Endothelial cell of umbilical vein (primary cell): ENCODE data around the gene NCR2. TPM values are rescaled to one million over a fixed set of nuclear protein-coding genes. Genes with fewer than 3 reads are reported as not detected.

Experiments used
- BruUV-seq: library from RNA; stranded (reverse); fragments of 400-500 nt; replicated peaks from 2 replicates; lab custom pipeline; 2021; lab: Mats Ljungman, UMichigan
- CTCF ChIA-PET: fragments of 300-600, 350-600 bp; sonication (Branson Sonifier 250); formaldehyde crosslinking; loops from one replicate; lab custom pipeline; 2021; ENCODE audit warnings: antibody characterized with exemption, inconsistent platforms; lab: Charles Lee
- POLR2A ChIA-PET: fragments of 300-600, 350-600 bp; sonication (Branson Sonifier 250); formaldehyde crosslinking; loops from one replicate; lab custom pipeline; 2021; ENCODE audit warnings: antibody characterized with exemption, inconsistent platforms; lab: Charles Lee
- DNase-seq: peaks from one replicate; pipeline ENCODE4 v3.0.0-alpha.2; 2011; ENCODE audit warnings: low read depth, low spot score
- FAIRE-seq: peaks from 2 replicates; lab custom pipeline; 2011; peaks lifted over from hg19 to GRCh38; lab: Jason Lieb, UNC
- H2AFZ ChIP-seq: 2 replicates; pipeline ENCODE4 v1.6.0; 2012; ENCODE audit warnings: low read depth, low read length, control low read depth, inconsistent platforms
- H3K27ac ChIP-seq: 2 replicates; pipeline ENCODE4 v1.5.1; 2011; ENCODE audit warnings: low read depth, mild to moderate bottlenecking, control low read depth, low read length, moderate library complexity; ENCODE audit not compliant: insufficient read depth
- H3K27me3 ChIP-seq, 2 experiments: 2 replicates each; pipeline versions ENCODE4 v1.6.0 to v1.6.1; 2011; ENCODE audit warnings: low read length in 2 of 2, mixed read lengths in 1 of 2; ENCODE audit not compliant: control insufficient read depth in 2 of 2, insufficient read depth in 2 of 2
- H3K36me3 ChIP-seq, 2 experiments: 2 replicates in 1 of 2; 3 replicates in 1 of 2; pipeline ENCODE4 v1.5.1; 2011; ENCODE audit warnings: low read length in 2 of 2, mild to moderate bottlenecking in 1 of 2, moderate library complexity in 1 of 2; ENCODE audit not compliant: control insufficient read depth in 2 of 2, insufficient read depth in 2 of 2; ENCODE audit errors: extremely low read depth in 1 of 2
- H3K4me1 ChIP-seq: 3 replicates; pipeline ENCODE4 v1.5.1; 2011; ENCODE audit warnings: mild to moderate bottlenecking, low read length; ENCODE audit not compliant: control insufficient read depth, insufficient read depth; ENCODE audit errors: extremely low read depth
- H3K4me2 ChIP-seq: 2 replicates; pipeline ENCODE4 v1.6.1; 2011; ENCODE audit warnings: low read length, control low read depth, mixed read lengths; ENCODE audit not compliant: insufficient read depth
- H3K4me3 ChIP-seq, 3 experiments: fragments of 200-600 bp in 1 of 3; sonication (generic), shearing (Covaris generic) in 1 of 3; replicated peaks in 1 of 3; 2 replicates each; pipeline ENCODE4 v1.5.1; 2011 to 2016; ENCODE audit warnings: control low read depth in 3 of 3, low read length in 3 of 3, mild to moderate bottlenecking in 2 of 3, inconsistent platforms in 1 of 3, low read depth in 1 of 3, moderate library complexity in 1 of 3; ENCODE audit not compliant: insufficient read depth in 1 of 3
- H3K79me2 ChIP-seq: 2 replicates; pipeline ENCODE4 v1.6.0; 2012; ENCODE audit warnings: low read length, inconsistent platforms; ENCODE audit not compliant: control insufficient read depth, insufficient read depth
- H3K9ac ChIP-seq: replicated peaks from 2 replicates; pipeline ENCODE3; 2011; ENCODE audit warnings: low read length, control low read depth; ENCODE audit not compliant: insufficient read depth; ENCODE audit errors: extremely low read depth
- H3K9me1 ChIP-seq: replicated peaks from 3 replicates; pipeline ENCODE4 v1.6.0; 2011; ENCODE audit warnings: mild to moderate bottlenecking, low read length; ENCODE audit not compliant: control insufficient read depth, insufficient read depth; ENCODE audit errors: extremely low read depth
- H3K9me3 ChIP-seq: replicated peaks from 2 replicates; pipeline ENCODE4 v1.5.1; 2012; ENCODE audit warnings: low read length, inconsistent platforms; ENCODE audit not compliant: control insufficient read depth, insufficient read depth
- H4K20me1 ChIP-seq: replicated peaks from 2 replicates; pipeline ENCODE3; 2011; ENCODE audit warnings: mild to moderate bottlenecking, low read length; ENCODE audit not compliant: control insufficient read depth, insufficient read depth; ENCODE audit errors: extremely low read depth
- CTCF ChIP-seq, 2 donors: IDR thresholded peaks; 1 replicate in 1 of 2; 2 replicates in 1 of 2; pipeline ENCODE4 v1.5.1; 2011; ENCODE audit warnings: low read length in 2 of 2, mild to moderate bottlenecking in 2 of 2, moderate library complexity in 2 of 2, control low read depth in 1 of 2, inconsistent platforms in 1 of 2, low read depth in 1 of 2; ENCODE audit not compliant: insufficient read depth in 1 of 2; ENCODE audit errors: extremely low read depth in 1 of 2
- EZH2 ChIP-seq: IDR thresholded peaks from 2 replicates; pipeline ENCODE4 v1.6.1; 2012; ENCODE audit warnings: borderline replicate concordance, low read depth, mild to moderate bottlenecking, moderate library complexity, low read length, inconsistent platforms; ENCODE audit not compliant: severe bottlenecking
- FOS ChIP-seq: IDR thresholded peaks from 2 replicates; pipeline ENCODE4 v1.6.1; 2011; ENCODE audit warnings: mild to moderate bottlenecking, low read length, moderate library complexity, borderline replicate concordance; ENCODE audit not compliant: insufficient read depth
- GATA2 ChIP-seq: IDR thresholded peaks from 2 replicates; pipeline ENCODE4 v1.7.0; 2011; ENCODE audit warnings: low read depth, mild to moderate bottlenecking, moderate library complexity, mixed read lengths, low read length; ENCODE audit not compliant: insufficient read length, insufficient read depth
- JUN ChIP-seq: IDR thresholded peaks from 2 replicates; pipeline ENCODE4 v1.6.1; 2011; ENCODE audit warnings: borderline replicate concordance, low read depth; ENCODE audit not compliant: insufficient read length, insufficient read depth
- MAX ChIP-seq: IDR thresholded peaks from 2 replicates; pipeline ENCODE4 v1.6.1; 2011; ENCODE audit not compliant: insufficient read depth, insufficient read length
- POLR2AphosphoS5 ChIP-seq: IDR thresholded peaks from 2 replicates; pipeline ENCODE4 v1.6.1; 2012; ENCODE audit warnings: low read depth, mild to moderate bottlenecking, control low read depth, low read length, moderate library complexity; ENCODE audit not compliant: insufficient read depth
- dilution Hi-C: fragments of 300-500 bp; cut with MboI; formaldehyde crosslinking; loops from one replicate; pipeline ENCODE4 v1.15.0; 2019; ENCODE audit warnings: low sequenced_read_pairs; ENCODE audit not compliant: extremely low pct_ligation_motif_present
- intact Hi-C: fragments of 100-400 bp; cut with micrococcal nuclease; formaldehyde crosslinking; loops from one replicate; pipeline ENCODE4 v1.10.0; 2022
- polyA plus RNA-seq, 4 experiments: library from polyadenylated mRNA; depleted of rRNA in 3 of 4; stranded (reverse) in 3 of 4; unstranded in 1 of 4; fragments of >200 nt; gene quantifications; 2 replicates each; pipeline versions ENCODE4 v1.2.1 to v1.2.3, GENCODE V29; 2011 to 2012; ENCODE audit warnings: missing spikeins in 1 of 4
- total RNA-seq: library from RNA; stranded (reverse); gene quantifications from 2 replicates; pipeline ENCODE4 v1.2.3, GENCODE V29; 2021

NCR2 gene
- total and polyA plus RNA-seq, 2 donors (not counting 3 experiments of a cell fraction or from before 2014, with no cell fraction given): not detected

GRCh38 chr6:41377071-41377470 is 41.7 kb downstream of the NCR2 start:
- H3K9me3 ChIP-seq: no peaks in the 10 kb centered on the region
- no peaks in the 10 kb centered on the region for H3K36me3 ChIP-seq
- no peaks in the 10 kb centered on the region for H3K9me1 ChIP-seq
- POLR2A ChIA-PET: no interaction called here
- H3K4me1 ChIP-seq: no peaks in the 10 kb centered on the region
- no peak overlapping the region for H2AFZ ChIP-seq
- H3K27me3 ChIP-seq: peaks cover 60 to 73% of the 10 kb centered on the region in 2 experiments
- H3K4me3 ChIP-seq: no peak overlapping the region
- no peak for TF ChIP-seq FOS
- no peak for TF ChIP-seq MAX
- no peak for TF ChIP-seq JUN
- TF ChIP-seq GATA2: no peak
- TF ChIP-seq EZH2: no peak
- no peak for TF ChIP-seq POLR2AphosphoS5
- TF ChIP-seq CTCF (IDR thresholded peaks at IDR 0.05; ENCODE audit: extremely low read depth in 1 of 2, insufficient read depth in 1 of 2, low read depth in 1 of 2, low read length in 2 of 2): no peak
- intact Hi-C loops: no loop called here
- H4K20me1 ChIP-seq: no peaks in the 10 kb centered on the region
- no TSS peak for BruUV-seq
- CTCF ChIA-PET: no interaction called here
- H3K27ac ChIP-seq: no peak overlapping the region
- DNase-seq (no peak), FAIRE-seq (no peak)
- dilution Hi-C loops: no loop called here
- no peak overlapping the region for H3K9ac ChIP-seq
- H3K4me2 ChIP-seq: no peak overlapping the region
- no peaks in the 10 kb centered on the region for H3K79me2 ChIP-seq
